Ishikawa (cell line): ENCODE results near the gene DMD.

Experiments used
- CEBPB ChIP-seq: IDR thresholded peaks from 2 replicates; pipeline ENCODE4 v1.6.1; 2012
- CREB1 ChIP-seq: IDR thresholded peaks from 2 replicates; pipeline ENCODE4 v1.6.1; 2012; ENCODE audit warnings: low read depth
- EGR1 ChIP-seq: IDR thresholded peaks from 2 replicates; pipeline ENCODE4 v1.6.1; 2012
- EP300 ChIP-seq: IDR thresholded peaks from 2 replicates; pipeline ENCODE4 v1.6.1; 2012; ENCODE audit warnings: borderline replicate concordance
- FOXM1 ChIP-seq: IDR thresholded peaks from 2 replicates; pipeline ENCODE4 v1.6.1; 2012; ENCODE audit warnings: low read depth, borderline replicate concordance
- NFIC ChIP-seq: IDR thresholded peaks from 2 replicates; pipeline ENCODE4 v1.6.1; 2012
- RAD21 ChIP-seq: IDR thresholded peaks from 2 replicates; pipeline ENCODE4 v1.6.1; 2012; ENCODE audit warnings: low read depth
- TAF1 ChIP-seq: IDR thresholded peaks from 2 replicates; pipeline ENCODE4 v1.6.1; 2012; ENCODE audit warnings: low read depth, mild to moderate bottlenecking
- TCF12 ChIP-seq: IDR thresholded peaks from 2 replicates; pipeline ENCODE4 v1.6.1; 2012; ENCODE audit warnings: low read depth
- TEAD4 ChIP-seq: IDR thresholded peaks from 2 replicates; pipeline ENCODE4 v1.6.1; 2012
- USF1 ChIP-seq: IDR thresholded peaks from 2 replicates; pipeline ENCODE4 v1.6.1; 2012
- YY1 ChIP-seq: IDR thresholded peaks from 2 replicates; pipeline ENCODE4 v1.6.1; 2012; ENCODE audit warnings: low read depth
- ZBTB7A ChIP-seq: IDR thresholded peaks from 2 replicates; pipeline ENCODE4 v1.6.1; 2012; ENCODE audit warnings: low read depth
- TF ChIP-seq, protein P1 (sequence below): IDR thresholded peaks from 2 replicates; pipeline ENCODE4 v1.6.1; 2012
- TF ChIP-seq, protein P2 (sequence below): IDR thresholded peaks from 2 replicates; pipeline ENCODE4 v1.6.1; 2012; ENCODE audit warnings: low read depth, mild to moderate bottlenecking

Gene DMD

DNA sequence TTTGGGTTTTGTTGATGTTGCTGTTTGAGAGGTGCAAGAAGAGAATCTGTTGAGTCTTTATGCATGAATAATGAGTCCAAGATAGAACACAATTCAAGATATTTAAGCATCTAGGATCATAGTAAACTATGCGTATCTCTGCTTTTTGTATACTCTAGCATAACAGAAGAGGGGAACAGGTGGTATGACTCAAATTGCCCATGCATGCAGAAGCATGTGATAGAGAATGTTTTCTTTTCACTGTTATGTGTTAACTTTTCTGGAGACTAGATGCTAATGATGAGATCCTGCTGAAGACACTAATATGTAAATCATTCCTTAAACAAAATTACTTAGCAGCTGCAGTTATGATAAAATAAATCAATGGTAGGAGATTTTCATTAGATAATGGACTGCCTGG, 1974.2 kb downstream of the DMD start:
- TF ChIP-seq USF1 (no peak), CEBPB (no peak), CREB1 (no peak), TAF1 (no peak), ZBTB7A (no peak), TEAD4 (no peak), NFIC (no peak), TCF12 (no peak), EP300 (no peak), YY1 (no peak), FOXM1 (no peak), RAD21 (no peak), EGR1 (no peak)
- TF ChIP-seq, protein P1, sequence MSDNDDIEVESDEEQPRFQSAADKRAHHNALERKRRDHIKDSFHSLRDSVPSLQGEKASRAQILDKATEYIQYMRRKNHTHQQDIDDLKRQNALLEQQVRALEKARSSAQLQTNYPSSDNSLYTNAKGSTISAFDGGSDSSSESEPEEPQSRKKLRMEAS: no peak
- TF ChIP-seq, protein P2, sequence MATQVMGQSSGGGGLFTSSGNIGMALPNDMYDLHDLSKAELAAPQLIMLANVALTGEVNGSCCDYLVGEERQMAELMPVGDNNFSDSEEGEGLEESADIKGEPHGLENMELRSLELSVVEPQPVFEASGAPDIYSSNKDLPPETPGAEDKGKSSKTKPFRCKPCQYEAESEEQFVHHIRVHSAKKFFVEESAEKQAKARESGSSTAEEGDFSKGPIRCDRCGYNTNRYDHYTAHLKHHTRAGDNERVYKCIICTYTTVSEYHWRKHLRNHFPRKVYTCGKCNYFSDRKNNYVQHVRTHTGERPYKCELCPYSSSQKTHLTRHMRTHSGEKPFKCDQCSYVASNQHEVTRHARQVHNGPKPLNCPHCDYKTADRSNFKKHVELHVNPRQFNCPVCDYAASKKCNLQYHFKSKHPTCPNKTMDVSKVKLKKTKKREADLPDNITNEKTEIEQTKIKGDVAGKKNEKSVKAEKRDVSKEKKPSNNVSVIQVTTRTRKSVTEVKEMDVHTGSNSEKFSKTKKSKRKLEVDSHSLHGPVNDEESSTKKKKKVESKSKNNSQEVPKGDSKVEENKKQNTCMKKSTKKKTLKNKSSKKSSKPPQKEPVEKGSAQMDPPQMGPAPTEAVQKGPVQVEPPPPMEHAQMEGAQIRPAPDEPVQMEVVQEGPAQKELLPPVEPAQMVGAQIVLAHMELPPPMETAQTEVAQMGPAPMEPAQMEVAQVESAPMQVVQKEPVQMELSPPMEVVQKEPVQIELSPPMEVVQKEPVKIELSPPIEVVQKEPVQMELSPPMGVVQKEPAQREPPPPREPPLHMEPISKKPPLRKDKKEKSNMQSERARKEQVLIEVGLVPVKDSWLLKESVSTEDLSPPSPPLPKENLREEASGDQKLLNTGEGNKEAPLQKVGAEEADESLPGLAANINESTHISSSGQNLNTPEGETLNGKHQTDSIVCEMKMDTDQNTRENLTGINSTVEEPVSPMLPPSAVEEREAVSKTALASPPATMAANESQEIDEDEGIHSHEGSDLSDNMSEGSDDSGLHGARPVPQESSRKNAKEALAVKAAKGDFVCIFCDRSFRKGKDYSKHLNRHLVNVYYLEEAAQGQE: no peak

DNA sequence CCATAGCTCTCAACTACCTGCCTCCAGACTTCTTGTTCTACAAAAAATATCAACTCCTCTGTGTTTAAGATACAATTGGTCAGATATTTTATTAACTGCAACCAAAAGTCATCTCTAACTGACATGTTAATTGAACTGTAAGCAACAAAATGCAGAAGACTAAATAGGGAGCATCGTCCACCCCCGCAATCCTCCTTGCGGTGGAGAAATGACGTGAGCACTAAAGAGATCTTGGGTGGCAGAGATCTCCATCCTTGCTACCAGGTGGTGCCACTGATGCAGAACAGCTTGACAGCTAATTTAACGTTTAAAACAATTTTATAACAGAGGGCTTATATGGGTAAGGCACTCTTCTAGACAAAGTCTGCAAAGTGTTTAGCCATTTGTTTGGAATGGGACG, 1975.1 kb downstream of the DMD start:
- TF ChIP-seq FOXM1 (no peak), NFIC (no peak), TAF1 (no peak), CEBPB (no peak), ZBTB7A (no peak), EP300 (no peak), TEAD4 (no peak)
- TF ChIP-seq, protein P2: no peak

- TF ChIP-seq CREB1 (no peak), NFIC (no peak), EGR1 (no peak), ZBTB7A (no peak), RAD21 (no peak), TCF12 (no peak), EP300 (no peak), TAF1 (no peak), YY1 (no peak), CEBPB (no peak), FOXM1 (no peak), USF1 (no peak), TEAD4 (no peak)
- TF ChIP-seq, protein P1: no peak
Measured at GRCh38 chrX:31233941-31234496, 1977.3 kb downstream of the DMD start.

GRCh38 chrX:31232506-31232905, 1978.8 kb downstream of the DMD start:
- TF ChIP-seq TEAD4 (no peak), CREB1 (no peak), TAF1 (no peak), EGR1 (no peak), CEBPB (no peak)
- TF ChIP-seq, protein P2: no peak

GRCh38 chrX:31228909-31229308, 1982.4 kb downstream of the DMD start:
- TF ChIP-seq TEAD4 (no peak), USF1 (no peak), TAF1 (no peak), ZBTB7A (no peak), CEBPB (no peak), FOXM1 (no peak), YY1 (no peak), EP300 (no peak), RAD21 (no peak), EGR1 (no peak), TCF12 (no peak), NFIC (no peak), CREB1 (no peak)
- TF ChIP-seq, protein P1: no peak
- TF ChIP-seq, protein P2: no peak
